Kidney (tissue), 14 donors: ENCODE results near the gene PPP1R9B. TPM values are rescaled to one million over a fixed set of nuclear protein-coding genes. Genes with fewer than 3 reads are reported as not detected.

Experiments
- DNase-seq, 5 donors: peaks; one replicate each; pipeline ENCODE4 v3.0.0-alpha.2; 2013 to 2020
- FAIRE-seq: peaks from 2 replicates; lab custom pipeline; 2012; peaks lifted over from hg19 to GRCh38; lab: Jason Lieb, UNC
- H3K27ac ChIP-seq, 2 donors: one replicate each; pipeline ENCODE4 v1.7.0; 2013; ENCODE audit warnings: low read depth in 2 of 2, low read length in 2 of 2, inconsistent platforms in 1 of 2
- H3K27me3 ChIP-seq: one replicate; pipeline ENCODE4 v1.7.1; 2013; ENCODE audit warnings: low read length, inconsistent platforms; ENCODE audit not compliant: control insufficient read depth, insufficient read depth
- H3K36me3 ChIP-seq, 3 donors: one replicate each; pipeline versions ENCODE4 v1.7.0 to v1.7.1; 2013; ENCODE audit warnings: low read length in 3 of 3, control low read depth in 1 of 3, inconsistent platforms in 1 of 3; ENCODE audit not compliant: insufficient read depth in 3 of 3, control insufficient read depth in 2 of 3
- H3K4me1 ChIP-seq, 3 donors: one replicate each; pipeline versions ENCODE4 v1.7.0 to v1.7.1; 2013; ENCODE audit warnings: low read length in 3 of 3, inconsistent platforms in 1 of 3, low read depth in 1 of 3; ENCODE audit not compliant: control insufficient read depth in 2 of 3, insufficient read depth in 2 of 3
- H3K4me3 ChIP-seq, 3 donors: one replicate each; pipeline versions ENCODE4 v1.7.0 to v1.8.1; 2013; ENCODE audit warnings: low read length in 3 of 3, control low read depth in 1 of 3, inconsistent platforms in 1 of 3
- H3K9ac ChIP-seq, 3 donors: one replicate each; pipeline versions ENCODE4 v1.7.0 to v1.7.1; 2013; ENCODE audit warnings: low read length in 3 of 3, control low read depth in 1 of 3, inconsistent platforms in 1 of 3
- H3K9me3 ChIP-seq, 3 donors: one replicate each; pipeline versions ENCODE4 v1.7.0 to v1.7.1; 2013; ENCODE audit warnings: low read length in 3 of 3, control low read depth in 1 of 3, inconsistent platforms in 1 of 3; ENCODE audit not compliant: control insufficient read depth in 2 of 3, insufficient read depth in 1 of 3
- CTCF ChIP-seq: IDR thresholded peaks from 3 replicates; pipeline ENCODE4 v1.5.1; 2012; ENCODE audit warnings: mild to moderate bottlenecking, moderate library complexity, borderline replicate concordance; ENCODE audit not compliant: insufficient read depth; ENCODE audit errors: extremely low read depth
- intact Hi-C: fragments of 100-400 bp; cut with DNase I; formaldehyde crosslinking; loops from one replicate; pipeline ENCODE4 v1.11.1; 2022
- polyA plus RNA-seq: library from polyadenylated mRNA; stranded (reverse); fragments of 350-450 nt; fragmentation: Illumina TruSeq; extraction: RNeasy Lipid Tissue Mini Kit (QIAGEN cat#74804); gene quantifications from one replicate; pipeline ENCODE4 v1.2.3, GENCODE V29; 2014; ENCODE audit warnings: low read depth, low replicate concordance; ENCODE audit not compliant: insufficient read depth
- total RNA-seq: library from RNA; stranded (reverse); fragmentation: NEBNext Ultra II Directional; extraction: Animal tissue kit (Norgen Biotek cat#: 25700); gene quantifications from one replicate; pipeline ENCODE4 v1.2.1, GENCODE V29; 2021
- donor health status: control.
- donor health status: control.
- donor health status: control.
- donor health status: control.
- donor health status: control.
- donor health status: DM: yes; HTN: yes; CAD: no.
- donor health status: Normal renal cell carcinoma (clear cell type).

Gene PPP1R9B
- total and polyA plus RNA-seq, 2 donors from 2014 or later: 17.1 to 64.4 TPM

GRCh38 chr17:50139185-50139783 is 11.2 kb downstream of the PPP1R9B start:
- Histone ChIP-seq H3K36me3 (peaks cover 10 to 57% (median 30%) of the 10 kb centered on the region in 3 donors), H3K27ac (no peak overlapping the region), H3K4me3 (no peak overlapping the region), H3K9me3 (no peaks in the 10 kb centered on the region), H3K9ac (no peak overlapping the region), H3K27me3 (no peaks in the 10 kb centered on the region), H3K4me1 (peaks cover 0 to 22% (median 15%) of the 10 kb centered on the region in 3 donors)
- intact Hi-C loops: no loop called here
- DNase-seq (peak in 1 of 5 donors; percentile 69), FAIRE-seq (no peak)
- TF ChIP-seq CTCF: no peak

GRCh38 chr17:50137042-50137441 is 13.4 kb downstream of the PPP1R9B start:
- H3K36me3 ChIP-seq: peaks cover 10 to 40% (median 28%) of the 10 kb centered on the region in 3 donors
- TF ChIP-seq CTCF: no peak
- H3K9ac ChIP-seq: no peak overlapping the region
- H3K9me3 ChIP-seq: no peaks in the 10 kb centered on the region
- H3K27ac ChIP-seq: peak overlapping the region in 1 of 2 donors; percentile 34
- no peaks in the 10 kb centered on the region for H3K27me3 ChIP-seq
- FAIRE-seq (no peak), DNase-seq (no peak)
- intact Hi-C loops: no loop called here
- H3K4me1 ChIP-seq: peaks cover 0 to 31% (median 31%) of the 10 kb centered on the region in 3 donors
- peak overlapping the region in 1 of 3 donors; percentile 25 for H3K4me3 ChIP-seq

DNA sequence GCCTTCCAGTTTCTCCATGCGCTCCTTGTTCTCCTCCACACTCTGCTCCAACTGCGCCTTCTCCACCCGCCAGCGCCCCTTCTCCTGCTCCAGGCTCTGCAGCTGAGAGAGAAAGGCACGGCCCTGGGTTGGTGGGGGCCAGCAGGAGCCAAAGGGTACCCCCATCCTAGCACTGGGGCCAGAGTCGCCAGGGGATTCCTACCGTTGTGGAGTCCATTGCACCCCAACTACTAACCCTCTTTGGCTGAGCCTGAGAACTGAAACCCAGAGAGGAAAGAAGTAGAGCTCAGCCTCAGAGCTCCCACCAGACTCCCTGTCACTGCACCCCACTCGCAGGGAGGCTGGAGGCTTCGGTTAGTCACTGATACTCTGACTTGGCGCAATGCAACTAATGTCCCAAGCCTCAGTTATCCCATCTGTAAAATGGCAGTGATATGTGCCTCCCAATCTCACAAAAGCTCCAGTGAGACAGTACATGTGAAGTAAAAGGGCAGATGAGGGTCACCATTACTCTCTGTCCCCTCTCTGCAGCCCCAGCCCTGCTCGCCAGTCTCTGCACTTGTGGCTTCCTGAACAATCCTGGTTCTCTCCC is 14.3 kb downstream of the PPP1R9B start:
- H3K4me1 ChIP-seq: peaks cover 0 to 31% (median 28%) of the 10 kb centered on the region in 3 donors
- H3K27ac ChIP-seq: peak overlapping the region in 1 of 2 donors; percentile 74
- H3K4me3 ChIP-seq: peak overlapping the region in 2 of 3 donors; percentile 0 to 67
- no peak for TF ChIP-seq CTCF
- DNase-seq (no peak), FAIRE-seq (no peak)
- no peaks in the 10 kb centered on the region for H3K27me3 ChIP-seq
- no peaks in the 10 kb centered on the region for H3K9me3 ChIP-seq
- H3K36me3 ChIP-seq: peaks cover 10 to 38% (median 26%) of the 10 kb centered on the region in 3 donors
- H3K9ac ChIP-seq: peak overlapping the region in 1 of 3 donors; percentile 65
- intact Hi-C loops: no loop called here
